ENCODE measurements around the gene ATG16L1.

The ATG16L1 gene

GRCh38 chr2:233336541-233336940, 85.1 kb downstream of the ATG16L1 start:
- no peak for DNase-seq (ENCODE audit: low read depth)
- H3K4me3 ChIP-seq (ENCODE audit: low read length): no peak overlapping the region
- TF ChIP-seq CTCF (conservative IDR thresholded peaks at IDR 0.05; ENCODE audit: low read length): no peak

- H3K4me3 ChIP-seq (ENCODE audit: low read length): no peak overlapping the region
- no peak for DNase-seq (ENCODE audit: low read depth)
- TF ChIP-seq CTCF (conservative IDR thresholded peaks at IDR 0.05; ENCODE audit: low read length): no peak
Measured at GRCh38 chr2:233338046-233338445, 86.6 kb downstream of the ATG16L1 start.

GRCh38 chr2:233338812-233339368, 87.4 kb downstream of the ATG16L1 start:
- no peak overlapping the region for H3K4me3 ChIP-seq (ENCODE audit: low read length)
- no peak for DNase-seq (ENCODE audit: low read depth)

GRCh38 chr2:233339427-233339826, 88.0 kb downstream of the ATG16L1 start:
- H3K4me3 ChIP-seq (ENCODE audit: low read length): no peak overlapping the region
- no peak for DNase-seq (ENCODE audit: low read depth)
- TF ChIP-seq CTCF (conservative IDR thresholded peaks at IDR 0.05; ENCODE audit: low read length): no peak

More at GRCh38 chr2:233338812-233339368, 87.4 kb downstream of the ATG16L1 start:
- no peak for TF ChIP-seq CTCF (conservative IDR thresholded peaks at IDR 0.05; ENCODE audit: low read length)

- no peak overlapping the region for H3K4me3 ChIP-seq (ENCODE audit: low read length)
- DNase-seq (ENCODE audit: low read depth): no peak
- no peak for TF ChIP-seq CTCF (conservative IDR thresholded peaks at IDR 0.05; ENCODE audit: low read length)
Measured at GRCh38 chr2:233341296-233341695, 89.8 kb downstream of the ATG16L1 start.

GRCh38 chr2:233342301-233342700, 90.8 kb downstream of the ATG16L1 start:
- H3K4me3 ChIP-seq (ENCODE audit: low read length): no peak overlapping the region
- no peak for TF ChIP-seq CTCF (conservative IDR thresholded peaks at IDR 0.05; ENCODE audit: low read length)
- no peak for DNase-seq (ENCODE audit: low read depth)

- no peak overlapping the region for H3K4me3 ChIP-seq (ENCODE audit: low read length)
- no peak for TF ChIP-seq CTCF (conservative IDR thresholded peaks at IDR 0.05; ENCODE audit: low read length)
- no peak for DNase-seq (ENCODE audit: low read depth)
Measured at GRCh38 chr2:233343171-233343705, 91.8 kb downstream of the ATG16L1 start.

Data from AG10803 (cell line).